ENCODE measurements around the gene NLK.
"Not testable (repeated sequence)": the region's sequence is repeated elsewhere in the genome, so short reads cannot be mapped to it uniquely, and the experiment has no call there.

The NLK gene

DNA sequence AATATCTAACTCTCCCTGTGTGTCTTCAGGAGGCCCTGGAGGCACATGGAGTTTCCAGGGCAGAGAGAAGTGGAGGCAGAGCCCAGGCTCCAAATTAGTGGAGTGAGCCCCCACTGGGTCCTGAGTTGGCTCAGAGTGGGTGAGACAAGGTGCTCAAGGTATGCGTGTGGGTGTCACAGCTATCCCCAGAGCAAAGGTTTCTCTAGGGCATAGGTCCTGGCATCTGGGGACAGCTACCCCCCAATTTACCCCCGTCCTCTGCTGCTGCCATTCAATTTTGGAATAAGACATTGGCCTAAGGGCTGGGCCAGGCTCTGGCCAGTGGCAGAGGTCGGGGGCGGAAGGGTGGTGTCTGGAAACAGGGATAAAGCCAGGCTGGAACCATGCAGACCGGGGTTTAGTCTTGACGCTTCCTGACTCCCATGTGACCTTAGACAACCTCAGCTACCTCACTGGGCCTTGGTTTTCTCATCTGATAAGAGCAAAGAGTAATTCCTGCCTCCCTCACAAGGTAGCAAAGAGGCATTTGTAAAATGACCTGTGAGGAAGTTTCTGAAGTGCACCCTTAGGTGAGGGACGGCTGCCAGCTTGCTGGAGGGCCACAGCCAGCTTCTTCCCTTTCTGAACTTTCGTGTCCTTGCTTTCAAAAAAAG, 198.3 kb downstream of the NLK start:
- no peaks in the 10 kb centered on the region for H3K4me1 ChIP-seq (ENCODE audit: insufficient read depth, low read length, poor library complexity, severe bottlenecking)
- no peaks in the 10 kb centered on the region for H3K27me3 ChIP-seq (ENCODE audit: insufficient read depth, low read length, poor library complexity, severe bottlenecking)
- H3K4me3 ChIP-seq (ENCODE audit: low read length, poor library complexity, severe bottlenecking): no peak overlapping the region
- no peaks in the 10 kb centered on the region for H3F3A ChIP-seq (ENCODE audit: low read depth)
- no peak overlapping the region for H3K9ac ChIP-seq (ENCODE audit: low read depth, low read length, poor library complexity, severe bottlenecking)
- H4K20me1 ChIP-seq (ENCODE audit: insufficient read depth, low read length, poor library complexity, severe bottlenecking): no peaks in the 10 kb centered on the region
- no peaks in the 10 kb centered on the region for H3K36me3 ChIP-seq (ENCODE audit: insufficient read depth, low read length)
- H3K4me2 ChIP-seq (ENCODE audit: low read depth, low read length, poor library complexity, severe bottlenecking): no peak overlapping the region
- TF ChIP-seq EZH2phosphoT487 (IDR thresholded peaks at IDR 0.05; ENCODE audit: borderline replicate concordance): no peak
- TF ChIP-seq, protein P1, sequence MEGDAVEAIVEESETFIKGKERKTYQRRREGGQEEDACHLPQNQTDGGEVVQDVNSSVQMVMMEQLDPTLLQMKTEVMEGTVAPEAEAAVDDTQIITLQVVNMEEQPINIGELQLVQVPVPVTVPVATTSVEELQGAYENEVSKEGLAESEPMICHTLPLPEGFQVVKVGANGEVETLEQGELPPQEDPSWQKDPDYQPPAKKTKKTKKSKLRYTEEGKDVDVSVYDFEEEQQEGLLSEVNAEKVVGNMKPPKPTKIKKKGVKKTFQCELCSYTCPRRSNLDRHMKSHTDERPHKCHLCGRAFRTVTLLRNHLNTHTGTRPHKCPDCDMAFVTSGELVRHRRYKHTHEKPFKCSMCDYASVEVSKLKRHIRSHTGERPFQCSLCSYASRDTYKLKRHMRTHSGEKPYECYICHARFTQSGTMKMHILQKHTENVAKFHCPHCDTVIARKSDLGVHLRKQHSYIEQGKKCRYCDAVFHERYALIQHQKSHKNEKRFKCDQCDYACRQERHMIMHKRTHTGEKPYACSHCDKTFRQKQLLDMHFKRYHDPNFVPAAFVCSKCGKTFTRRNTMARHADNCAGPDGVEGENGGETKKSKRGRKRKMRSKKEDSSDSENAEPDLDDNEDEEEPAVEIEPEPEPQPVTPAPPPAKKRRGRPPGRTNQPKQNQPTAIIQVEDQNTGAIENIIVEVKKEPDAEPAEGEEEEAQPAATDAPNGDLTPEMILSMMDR (conservative IDR thresholded peaks at IDR 0.05; ENCODE audit: low read length): no peak
- no peaks in the 10 kb centered on the region for H3K9me3 ChIP-seq (ENCODE audit: insufficient read depth, low read depth, low read length)
- no peaks in the 10 kb centered on the region for H3K79me2 ChIP-seq (ENCODE audit: insufficient read depth, low read length)
- H3K9me2 ChIP-seq (replicated peaks; ENCODE audit: low read depth, low read length): no peaks in the 10 kb centered on the region
- H2AFZ ChIP-seq (ENCODE audit: low read length): no peak overlapping the region; the same call in 1 of the 2 replicates

DNA sequence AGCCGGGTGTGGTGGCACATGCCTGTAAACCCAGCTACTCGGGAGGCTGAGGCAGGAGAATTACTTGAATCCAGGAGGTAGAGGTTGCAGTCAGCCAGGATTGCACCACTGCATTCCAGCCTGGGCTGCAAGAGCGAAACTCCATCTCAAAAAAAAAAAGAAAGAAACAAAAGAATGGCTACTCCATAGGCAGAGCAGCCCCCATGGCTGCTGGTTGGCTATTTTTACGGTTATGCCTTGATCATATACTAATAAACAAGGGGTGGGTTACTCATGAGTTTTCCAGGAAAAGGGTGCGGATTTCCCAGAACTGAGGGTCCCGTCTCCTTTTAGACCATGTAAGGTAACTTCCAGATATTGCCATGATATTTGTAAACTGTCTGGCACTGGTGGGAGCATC, 200.3 kb downstream of the NLK start:
- Histone ChIP-seq H3K27me3 (ENCODE audit: insufficient read depth, low read length, poor library complexity, severe bottlenecking) (no peaks in the 10 kb centered on the region), H2AFZ (ENCODE audit: low read length) (no peak overlapping the region), H3F3A (ENCODE audit: low read depth) (no peaks in the 10 kb centered on the region), H3K4me1 (ENCODE audit: insufficient read depth, low read length, poor library complexity, severe bottlenecking) (no peaks in the 10 kb centered on the region), H3K9me2 (replicated peaks; ENCODE audit: low read depth, low read length) (no peaks in the 10 kb centered on the region), H3K9ac (ENCODE audit: low read depth, low read length, poor library complexity, severe bottlenecking) (no peak overlapping the region), H3K4me3 (ENCODE audit: low read length, poor library complexity, severe bottlenecking) (no peak overlapping the region), H3K9me3 (ENCODE audit: insufficient read depth, low read depth, low read length) (no peaks in the 10 kb centered on the region), H4K20me1 (ENCODE audit: insufficient read depth, low read length, poor library complexity, severe bottlenecking) (no peaks in the 10 kb centered on the region), H3K36me3 (ENCODE audit: insufficient read depth, low read length) (no peaks in the 10 kb centered on the region), H3K4me2 (ENCODE audit: low read depth, low read length, poor library complexity, severe bottlenecking) (no peak overlapping the region), H3K79me2 (ENCODE audit: insufficient read depth, low read length) (no peaks in the 10 kb centered on the region)
- TF ChIP-seq, protein P1 (conservative IDR thresholded peaks at IDR 0.05; ENCODE audit: low read length): no peak
- no peak for TF ChIP-seq EZH2phosphoT487 (IDR thresholded peaks at IDR 0.05; ENCODE audit: borderline replicate concordance)

DNA sequence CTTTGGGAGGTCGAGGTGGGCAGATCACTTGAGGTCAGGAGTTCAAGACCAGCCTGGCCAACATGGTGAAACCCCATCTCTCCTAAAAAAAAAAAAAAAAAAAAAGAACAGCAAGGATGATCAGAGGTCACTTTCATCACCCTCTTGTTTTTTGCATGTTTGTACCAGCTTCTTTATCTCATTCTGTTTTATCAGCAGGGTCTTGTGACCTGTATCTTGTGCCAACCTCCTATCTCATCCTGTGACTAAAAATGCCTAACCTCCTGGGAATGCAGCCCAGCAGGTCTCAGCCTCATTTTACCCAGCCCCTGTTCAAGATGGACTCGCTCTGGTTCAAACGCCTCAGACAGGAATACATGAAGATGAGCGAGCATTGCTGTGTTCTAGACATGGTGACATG, 200.8 kb downstream of the NLK start:
- not testable (repeated sequence) for H3K9me2 ChIP-seq (replicated peaks; ENCODE audit: low read depth, low read length); H3K4me2 ChIP-seq (ENCODE audit: low read depth, low read length, poor library complexity, severe bottlenecking); H3K27me3 ChIP-seq (ENCODE audit: insufficient read depth, low read length, poor library complexity, severe bottlenecking); H3F3A ChIP-seq (ENCODE audit: low read depth); H2AFZ ChIP-seq (ENCODE audit: low read length); H4K20me1 ChIP-seq (ENCODE audit: insufficient read depth, low read length, poor library complexity, severe bottlenecking); H3K4me3 ChIP-seq (ENCODE audit: low read length, poor library complexity, severe bottlenecking); H3K9ac ChIP-seq (ENCODE audit: low read depth, low read length, poor library complexity, severe bottlenecking); H3K9me3 ChIP-seq (ENCODE audit: insufficient read depth, low read depth, low read length); H3K79me2 ChIP-seq (ENCODE audit: insufficient read depth, low read length); H3K4me1 ChIP-seq (ENCODE audit: insufficient read depth, low read length, poor library complexity, severe bottlenecking); H3K36me3 ChIP-seq (ENCODE audit: insufficient read depth, low read length)

DNA sequence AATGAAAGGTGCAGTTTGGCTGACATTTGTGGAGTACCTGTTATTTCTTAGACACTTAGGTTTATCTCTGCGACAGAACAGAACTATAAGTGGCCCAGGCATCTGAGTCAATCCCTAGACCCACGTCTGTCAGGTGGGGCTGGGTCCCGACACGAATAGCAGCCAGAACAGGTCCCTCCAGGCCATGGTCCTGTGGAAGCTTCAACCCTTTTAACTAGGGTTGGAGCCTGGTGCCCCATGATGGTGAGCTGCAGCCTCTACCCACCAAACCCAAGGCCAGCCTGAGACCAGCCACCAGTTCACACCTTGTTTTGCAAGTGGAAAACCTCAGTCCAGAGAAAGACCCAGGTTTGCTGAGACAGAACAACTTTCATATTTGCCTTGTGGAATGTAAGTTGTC, 202.0 kb downstream of the NLK start:
- H3K36me3 ChIP-seq (ENCODE audit: insufficient read depth, low read length): no peaks in the 10 kb centered on the region
- no peaks in the 10 kb centered on the region for H4K20me1 ChIP-seq (ENCODE audit: insufficient read depth, low read length, poor library complexity, severe bottlenecking)
- no peaks in the 10 kb centered on the region for H3F3A ChIP-seq (ENCODE audit: low read depth)
- no peaks in the 10 kb centered on the region for H3K79me2 ChIP-seq (ENCODE audit: insufficient read depth, low read length)
- H3K4me2 ChIP-seq (ENCODE audit: low read depth, low read length, poor library complexity, severe bottlenecking): no peak overlapping the region
- TF ChIP-seq, protein P1 (conservative IDR thresholded peaks at IDR 0.05; ENCODE audit: low read length): no peak
- TF ChIP-seq EZH2phosphoT487 (IDR thresholded peaks at IDR 0.05; ENCODE audit: borderline replicate concordance): no peak
- no peak overlapping the region for H2AFZ ChIP-seq (ENCODE audit: low read length)
- no peaks in the 10 kb centered on the region for H3K27me3 ChIP-seq (ENCODE audit: insufficient read depth, low read length, poor library complexity, severe bottlenecking)
- H3K9me3 ChIP-seq (ENCODE audit: insufficient read depth, low read depth, low read length): no peaks in the 10 kb centered on the region
- no peaks in the 10 kb centered on the region for H3K9me2 ChIP-seq (replicated peaks; ENCODE audit: low read depth, low read length)
- no peaks in the 10 kb centered on the region for H3K4me1 ChIP-seq (ENCODE audit: insufficient read depth, low read length, poor library complexity, severe bottlenecking)
- H3K9ac ChIP-seq (ENCODE audit: low read depth, low read length, poor library complexity, severe bottlenecking): no peak overlapping the region
- no peak overlapping the region for H3K4me3 ChIP-seq (ENCODE audit: low read length, poor library complexity, severe bottlenecking)

Measured in Loucy (cell line).